Heart right ventricle (tissue), 16 donors: ENCODE results near the gene SGK1. TPM values are rescaled to one million over a fixed set of nuclear protein-coding genes. Genes with fewer than 3 reads are reported as not detected.
"Not testable (repeated sequence)": the region's sequence is repeated elsewhere in the genome, so short reads cannot be mapped to it uniquely, and the experiment has no call there.

ENCODE experiments used
- ATAC-seq, 8 donors: fragments of 200-7000 bp; cut with Tn5 transposase; one replicate each; pipeline ENCODE4 v1.9.1; 2020; ENCODE audit warnings: mild to moderate bottlenecking in 8 of 8, moderate library complexity in 8 of 8, moderate number of reproducible peaks in 1 of 8
- DNase-seq, 2 donors: peaks; one replicate each; pipeline ENCODE4 v3.0.0-alpha.2; 2020
- H3K27ac ChIP-seq, 10 donors: fragments of 200-600 bp; sonication (generic) in 2 of 10; one replicate each; pipeline versions ENCODE4 v1.5.0 to v1.8.0; 2020 to 2022; ENCODE audit warnings: mild to moderate bottlenecking in 3 of 10
- H3K27me3 ChIP-seq, 7 donors: fragments of 200-600 bp; one replicate each; pipeline ENCODE4 v1.8.0; 2021 to 2022; ENCODE audit warnings: mild to moderate bottlenecking in 2 of 7
- H3K36me3 ChIP-seq, 9 donors: fragments of 200-600 bp; sonication (generic) in 1 of 9; one replicate each; pipeline versions ENCODE4 v1.5.0 to v1.8.0; 2020 to 2022; ENCODE audit warnings: mild to moderate bottlenecking in 2 of 9
- H3K4me1 ChIP-seq, 9 donors: fragments of 200-600 bp; sonication (generic) in 1 of 9; one replicate each; pipeline versions ENCODE4 v1.5.0 to v1.8.0; 2020 to 2022; ENCODE audit warnings: mild to moderate bottlenecking in 4 of 9
- H3K4me3 ChIP-seq, 10 donors: fragments of 200-600 bp; sonication (generic) in 2 of 10; one replicate each; pipeline versions ENCODE4 v1.5.0 to v1.8.0; 2020 to 2022; ENCODE audit warnings: mild to moderate bottlenecking in 7 of 10, moderate library complexity in 2 of 10
- H3K9me3 ChIP-seq, 11 donors: fragments of 200-600 bp in 10 of 11; sonication (generic) in 2 of 11; one replicate each; pipeline versions ENCODE4 v1.5.0 to v1.8.0; 2013 to 2022; ENCODE audit warnings: mild to moderate bottlenecking in 2 of 11, control low read depth in 1 of 11, moderate library complexity in 1 of 11
- CTCF ChIP-seq, 9 donors: fragments of 200-600 bp; sonication (generic) in 2 of 9; IDR thresholded peaks; one replicate each; pipeline versions ENCODE4 v1.5.0 to v1.8.0; 2021 to 2022; ENCODE audit warnings: antibody characterized with exemption in 9 of 9, mild to moderate bottlenecking in 5 of 9, moderate library complexity in 1 of 9
- WGBS, 2 donors: extraction: QIAGEN DNeasy Blood & Tissue Kit; methylation state at CpG; one replicate each; pipeline ENCODE4 v1.1.7; 2013; ENCODE audit warnings: inconsistent platforms in 1 of 2; 5-methylcytosine and 5-hydroxymethylcytosine counted together
- intact Hi-C, 10 donors: fragments of 100-400 bp; cut with DNase I; formaldehyde crosslinking; loops; one replicate each; pipeline versions ENCODE4 v1.11.1 to v1.14.2; 2022
- polyA plus RNA-seq, 2 donors: library from polyadenylated mRNA; stranded (reverse); fragments of 200-250 nt; gene quantifications; one replicate each; pipeline ENCODE4 v1.2.3, GENCODE V29; 2013
- total RNA-seq, 10 donors: library from RNA; stranded (reverse); fragmentation: NEBNext Ultra II Directional in 3 of 10; extraction: Animal tissue kit (Norgen Biotek cat#: 25700) in 3 of 10; gene quantifications; one replicate each; pipeline versions ENCODE4 v1.2.1 to v1.2.4, GENCODE V29; 2021 to 2023
- donor health status: Arrhythmogenic right ventricular cardiomyopathy.
- donor health status: ischemic (EF 13 %, LVEDD 7.1; RV severe dilation, severe dysfunction).
- donor health status: healthy with polysubstance abuse.
- donor health status: DM: no; HTN: yes; CAD: no.
- donor health status: DM: no; HTN: no; CAD: no.
- donor health status: ischemic (EF 25% LVEDD 6.9; RV normal size, moderate dysfunction).
- donor health status: ischemic (EF 25% LVEDD 5.7; RV mildly dilated, moderate dysfunction).
- donor health status: healthy.
- donor health status: DM: yes; HTN: yes; CAD: no.
- donor health status: Ischemic cardiomyopathy.
- donor health status: ischemic (EF 35%, LVEDD 5.7; RV mildly dilated, moderate dysfunction).
- donor health status: nonischemic (EF 11% LVEDD 7.7; RV severe dilation, severe dysfunction).
- donor health status: DM: yes; HTN: yes; CAD: no.
- donor health status: PGD.
- donor health status: ischemic (EF 29% LVEDD 5.4; RV normal size, mild dysfunction).
- donor health status: nonischemic (EF 23%, LVEDD 6.1; RV moderate dilation, normal function).

Gene SGK1
- total and polyA plus RNA-seq, 12 donors = 22.5 to 140 (median 43.6) TPM

GRCh38 chr6:134185277-134185676 lies 132.6 kb downstream of the SGK1 start:
- Histone ChIP-seq H3K36me3 (no peaks in the 10 kb centered on the region), H3K27me3 (no peaks in the 10 kb centered on the region), H3K9me3 (no peaks in the 10 kb centered on the region), H3K4me3 (no peak overlapping the region), H3K4me1 (peaks cover 0 to 7% (median 0%) of the 10 kb centered on the region in 9 donors), H3K27ac (peak overlapping the region in 1 of 10 donors; percentile 8)
- TF ChIP-seq CTCF (IDR thresholded peaks at IDR 0.05) = no peak
- peak in 7 of 8 donors; percentile 29 to 88 (median 72) for ATAC-seq
- no peak for DNase-seq
- intact Hi-C loops = loop anchor here in 2 of 10 donors (10.0 kb wide), 2 partner anchors 130 to 330 kb away; partner anchors contain the start of gene SGK1 (in 1 of the 2)

- H3K4me1 ChIP-seq = peaks cover 0 to 10% (median 1%) of the 10 kb centered on the region in 9 donors
- TF ChIP-seq CTCF (IDR thresholded peaks at IDR 0.05) = no peak
- intact Hi-C loops = loop anchor here in 4 of 10 donors (5.0 to 10.0 kb wide), 4 partner anchors 131 to 458 kb away; partner anchors contain the start of gene SGK1 (in 1 of the 4)
- no peak overlapping the region for H3K4me3 ChIP-seq
- 72 to 76% methylated on average over 7 of the region's 7 CpGs for WGBS, 2 donors
- H3K27me3 ChIP-seq = no peaks in the 10 kb centered on the region
- ATAC-seq = no peak
- no peaks in the 10 kb centered on the region for H3K9me3 ChIP-seq
- no peak for DNase-seq
- no peaks in the 10 kb centered on the region for H3K36me3 ChIP-seq
- no peak overlapping the region for H3K27ac ChIP-seq
Observed at GRCh38 chr6:134183844-134184243, 134.1 kb downstream of the SGK1 start.

GRCh38 chr6:134182528-134182927 lies 135.4 kb downstream of the SGK1 start:
- no peak for ATAC-seq
- 94 to 97% methylated on average over 6 of the region's 6 CpGs for WGBS, 2 donors

GRCh38 chr6:134181726-134182125 lies 136.2 kb downstream of the SGK1 start:
- not testable (repeated sequence) for H3K9me3 ChIP-seq, H3K27me3 ChIP-seq, ATAC-seq, H3K36me3 ChIP-seq, H3K27ac ChIP-seq, H3K4me3 ChIP-seq, DNase-seq
- WGBS, 2 donors = 97 to 98% methylated on average over 5 of the region's 5 CpGs
- H3K4me1 ChIP-seq = peaks cover 0 to 24% (median 12%) of the 10 kb centered on the region in 9 donors
- intact Hi-C loops = loop anchor here in 4 of 10 donors (5.0 to 10.0 kb wide), 4 partner anchors 133 to 461 kb away; partner anchors contain the start of gene SGK1 (in 1 of the 4)

More at GRCh38 chr6:134182528-134182927, 135.4 kb downstream of the SGK1 start:
- Histone ChIP-seq H3K9me3 (no peaks in the 10 kb centered on the region), H3K27ac (no peak overlapping the region), H3K4me1 (peaks cover 0 to 19% (median 7%) of the 10 kb centered on the region in 9 donors), H3K4me3 (no peak overlapping the region), H3K27me3 (no peaks in the 10 kb centered on the region), H3K36me3 (no peaks in the 10 kb centered on the region)
- no peak for TF ChIP-seq CTCF (IDR thresholded peaks at IDR 0.05)
- intact Hi-C loops = loop anchor here in 4 of 10 donors (5.0 to 10.0 kb wide), 4 partner anchors 132 to 460 kb away; partner anchors contain the start of gene SGK1 (in 1 of the 4)
- no peak for DNase-seq

- not testable (repeated sequence) for ATAC-seq, H3K9me3 ChIP-seq, H3K27me3 ChIP-seq, H3K27ac ChIP-seq, H3K4me3 ChIP-seq, H3K36me3 ChIP-seq, DNase-seq
- intact Hi-C loops = loop anchor here in 4 of 10 donors (5.0 to 10.0 kb wide), 4 partner anchors 134 to 461 kb away; partner anchors contain the start of gene SGK1 (in 1 of the 4)
- 93 to 97% methylated on average over 8 of the region's 8 CpGs for WGBS, 2 donors
- peaks cover 2 to 29% (median 16%) of the 10 kb centered on the region in 9 donors for H3K4me1 ChIP-seq
Observed at GRCh38 chr6:134181251-134181650, 136.7 kb downstream of the SGK1 start.

- peaks cover 2 to 35% (median 20%) of the 10 kb centered on the region in 9 donors for H3K4me1 ChIP-seq
- H3K27ac ChIP-seq, H3K9me3 ChIP-seq, ATAC-seq, DNase-seq, H3K27me3 ChIP-seq, H3K36me3 ChIP-seq, H3K4me3 ChIP-seq: not testable (repeated sequence)
- intact Hi-C loops = loop anchor here in 4 of 10 donors (5.0 to 10.0 kb wide), 4 partner anchors 134 to 462 kb away; partner anchors contain the start of gene SGK1 (in 1 of the 4)
- WGBS, 2 donors = 96 to 100% methylated on average over 4 of the region's 4 CpGs
Observed at GRCh38 chr6:134180540-134180939, 137.4 kb downstream of the SGK1 start.
